HG03025 (cell line): Measurements from ENCODE around the gene OR52B6.
"Not testable (repeated sequence)": the region's sequence is repeated elsewhere in the genome, so short reads cannot be mapped to it uniquely, and the experiment has no call there.

Source experiments
- ATAC-seq: cut with Tn5 transposase; IDR thresholded peaks from one replicate; pipeline ENCODE4 v1.9.1; 2021; ENCODE audit warnings: mild to moderate bottlenecking, moderate library complexity; ENCODE audit not compliant: unreplicated experiment, low FRiP score

Gene OR52B6, protein sequence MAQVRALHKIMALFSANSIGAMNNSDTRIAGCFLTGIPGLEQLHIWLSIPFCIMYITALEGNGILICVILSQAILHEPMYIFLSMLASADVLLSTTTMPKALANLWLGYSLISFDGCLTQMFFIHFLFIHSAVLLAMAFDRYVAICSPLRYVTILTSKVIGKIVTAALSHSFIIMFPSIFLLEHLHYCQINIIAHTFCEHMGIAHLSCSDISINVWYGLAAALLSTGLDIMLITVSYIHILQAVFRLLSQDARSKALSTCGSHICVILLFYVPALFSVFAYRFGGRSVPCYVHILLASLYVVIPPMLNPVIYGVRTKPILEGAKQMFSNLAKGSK

DNA sequence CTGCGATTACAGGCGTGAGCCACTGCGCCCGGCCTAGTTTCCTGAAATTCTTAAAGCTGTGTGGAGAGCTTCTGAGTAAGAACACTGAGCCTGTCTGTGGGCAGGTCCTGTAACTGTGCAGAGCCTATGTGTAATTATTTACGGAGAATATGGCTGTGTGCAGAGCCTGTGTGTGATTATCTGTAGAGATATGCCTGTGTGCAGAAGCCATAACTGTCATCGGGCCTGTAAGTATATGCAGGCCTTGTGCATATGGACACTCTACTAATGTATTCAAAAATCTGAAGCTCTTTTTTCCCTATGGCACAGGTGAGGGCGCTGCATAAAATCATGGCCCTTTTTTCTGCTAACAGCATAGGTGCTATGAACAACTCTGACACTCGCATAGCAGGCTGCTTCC lies at the start of gene OR52B6:
Gene OR52B6, plus strand, starts transcription at position 301 of the 400 bp plus-strand sequence. Its CDS starts 0 bp downstream, at position 301.
- no peak for ATAC-seq

GRCh38 chr11:5531053-5531831 lies 49.4 kb upstream of the OR52B6 start:
- ATAC-seq = no peak

DNA sequence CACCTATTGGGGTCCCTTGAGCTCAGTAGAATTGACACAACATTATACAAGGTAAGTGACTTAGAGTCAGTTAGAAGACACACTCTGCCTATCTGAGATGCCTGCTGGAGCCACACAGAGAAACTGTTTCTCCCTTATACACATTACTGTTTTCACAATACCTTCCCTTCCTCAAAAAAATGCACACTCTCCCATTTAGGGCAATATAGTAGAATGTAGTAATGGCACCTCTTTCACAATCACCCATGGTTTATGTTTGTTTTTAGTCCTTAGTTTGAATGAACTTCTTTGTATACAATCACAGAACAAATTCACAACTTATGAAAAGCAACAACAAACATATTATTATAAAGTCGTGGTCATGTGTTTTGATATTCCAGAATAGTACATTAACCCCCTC lies 46.6 kb upstream of the OR52B6 start:
- no peak for ATAC-seq

DNA sequence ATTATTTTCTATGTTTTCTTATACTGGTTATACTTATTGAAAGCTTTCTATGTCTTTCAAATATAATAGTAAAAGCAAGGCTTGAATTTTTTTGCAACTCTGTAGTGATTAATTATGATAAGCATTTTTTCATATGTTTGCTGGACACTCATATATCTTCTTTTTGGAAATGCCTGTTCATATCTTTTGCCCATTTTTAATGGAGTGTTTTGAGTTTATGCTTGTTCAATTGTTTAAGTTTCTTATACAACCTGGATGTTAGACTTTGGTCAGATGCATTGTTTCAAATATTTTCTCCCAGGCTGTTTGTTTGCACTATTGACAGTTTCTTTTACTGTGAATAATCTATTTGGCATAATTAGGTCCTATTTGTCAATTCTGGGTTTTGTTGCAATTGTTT lies 44.2 kb upstream of the OR52B6 start:
- no peak for ATAC-seq

DNA sequence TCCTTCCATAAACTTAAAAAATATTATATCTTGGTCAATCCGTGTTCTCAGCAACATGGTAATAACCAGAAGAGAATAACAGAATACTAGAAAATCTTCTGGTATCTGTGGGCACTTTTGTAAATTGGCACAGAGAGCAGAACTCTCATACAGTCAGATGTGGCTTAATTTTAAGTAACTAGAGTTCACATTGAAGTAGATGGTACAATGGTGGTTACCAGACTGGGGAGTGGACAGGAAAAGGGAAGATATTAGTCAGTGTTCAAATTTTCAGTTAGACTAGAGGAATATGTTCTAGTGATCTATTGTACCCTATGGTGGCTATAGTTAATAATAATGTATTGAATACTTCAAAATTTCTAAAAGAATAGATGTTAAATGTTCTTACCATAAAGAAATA lies 39.2 kb upstream of the OR52B6 start:
- no peak for ATAC-seq

GRCh38 chr11:5546457-5546856 lies 34.2 kb upstream of the OR52B6 start:
- no peak for ATAC-seq

DNA sequence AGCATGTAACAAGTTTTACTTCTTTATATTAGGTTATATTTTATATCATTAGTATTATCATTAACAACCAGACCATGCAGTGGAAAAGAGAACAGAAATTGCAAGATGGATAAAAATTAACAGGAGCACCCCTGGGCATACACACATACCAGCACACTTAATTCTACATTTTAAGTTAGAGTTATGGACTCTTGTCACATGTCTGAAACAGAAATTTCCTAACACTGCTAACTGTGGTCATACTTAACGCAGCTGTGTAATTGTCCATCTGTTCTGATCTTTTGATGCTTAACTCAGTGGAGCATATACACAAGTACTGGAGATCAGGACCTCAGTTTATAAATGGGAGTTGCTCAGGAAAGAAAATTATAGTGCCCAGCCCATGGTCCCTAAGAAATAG lies 32.7 kb upstream of the OR52B6 start:
- ATAC-seq = no peak

GRCh38 chr11:5548440-5548839 lies 32.2 kb upstream of the OR52B6 start, which contains the start of gene OR52H1:
Gene OR52H1 (minus strand): TSS chr11:5548540. CDS start chr11:5545505, 3,035 bp downstream.
- no peak for ATAC-seq

DNA sequence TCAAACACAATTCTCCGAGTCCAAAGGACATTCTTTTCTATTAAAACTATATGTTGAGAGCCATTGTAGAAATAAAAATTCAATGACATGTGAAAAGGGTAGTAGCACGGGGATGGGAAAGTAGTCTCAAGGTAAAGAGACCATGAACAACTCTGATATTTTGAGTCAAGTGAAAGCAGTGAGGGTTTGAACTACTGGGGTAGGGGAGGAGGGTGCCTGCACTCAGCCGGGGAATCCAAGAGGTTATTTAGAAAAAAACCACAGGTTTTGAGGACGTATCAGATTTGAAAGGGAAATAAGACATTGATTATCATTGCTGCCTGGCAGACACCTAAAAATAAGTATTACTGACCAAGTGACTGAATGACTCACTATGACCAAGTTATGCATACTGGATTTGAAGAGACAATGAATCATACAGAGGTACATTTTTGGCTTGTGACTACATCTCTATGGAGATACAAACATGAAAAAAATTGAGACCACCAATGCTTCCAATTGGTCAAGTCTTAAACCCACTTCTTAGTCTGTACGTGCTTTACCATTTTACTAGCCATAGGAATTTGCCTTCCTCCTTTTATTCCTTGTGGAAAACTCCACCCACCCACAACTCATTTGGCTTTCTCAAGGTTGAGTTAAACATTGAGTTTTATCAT lies 30.1 kb upstream of the OR52B6 start:
- ATAC-seq = no peak

DNA sequence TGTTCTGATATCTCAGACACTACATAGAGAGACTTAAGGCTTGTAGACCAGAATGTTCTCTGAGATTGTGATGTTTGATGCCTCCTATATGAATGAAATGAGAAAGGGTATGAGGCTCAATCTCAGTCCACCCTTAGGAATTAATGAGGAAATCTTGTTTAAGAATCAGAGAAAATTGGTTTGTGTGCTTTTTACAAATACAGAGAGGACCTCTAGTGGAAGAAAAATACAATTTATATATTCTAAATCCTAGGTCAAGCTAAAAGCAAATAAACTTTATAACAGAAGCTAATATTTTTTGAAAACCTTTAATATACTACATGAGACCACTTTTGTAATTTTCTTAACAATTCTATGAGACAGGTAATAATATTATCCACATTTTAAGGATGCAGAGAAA lies 27.3 kb upstream of the OR52B6 start:
- ATAC-seq = no peak

GRCh38 chr11:5556596-5557188 lies 24.0 kb upstream of the OR52B6 start:
- ATAC-seq = no peak

- no peak for ATAC-seq
Observed at GRCh38 chr11:5557751-5558150, 22.9 kb upstream of the OR52B6 start.

GRCh38 chr11:5564259-5565019 lies 16.2 kb upstream of the OR52B6 start:
- no peak for ATAC-seq

- ATAC-seq = no peak
Observed at GRCh38 chr11:5574654-5575053, 6.0 kb upstream of the OR52B6 start.

GRCh38 chr11:5575152-5575551 lies 5.5 kb upstream of the OR52B6 start:
- no peak for ATAC-seq

DNA sequence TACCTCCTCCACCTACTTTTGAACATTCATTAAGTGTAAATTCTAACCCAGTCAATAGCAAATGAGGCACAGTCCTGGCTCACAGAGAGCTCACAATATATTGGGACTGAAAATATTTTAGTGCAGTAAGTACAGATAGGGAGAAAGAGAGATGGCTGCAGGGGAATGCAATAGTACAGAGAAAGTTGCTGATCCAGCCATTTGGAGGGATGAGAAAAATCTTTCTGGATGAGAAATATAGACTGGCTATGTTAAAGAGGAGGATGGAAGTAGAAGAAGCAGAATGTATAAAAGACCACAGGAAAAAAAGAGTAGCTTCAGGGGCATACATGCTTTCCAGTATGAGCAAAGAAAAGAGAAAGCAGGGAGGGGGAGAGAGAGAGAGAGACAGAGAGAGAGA lies 3.6 kb upstream of the OR52B6 start:
- no peak for ATAC-seq

- no peak for ATAC-seq
Observed at GRCh38 chr11:5581014-5581413, 337 bp downstream of the OR52B6 start.

- ATAC-seq = not testable (repeated sequence)
Observed at GRCh38 chr11:5584458-5584857, 3.8 kb downstream of the OR52B6 start.

- not testable (repeated sequence) for ATAC-seq
Observed at GRCh38 chr11:5589906-5590305, 9.2 kb downstream of the OR52B6 start.

- ATAC-seq = no peak
Observed at GRCh38 chr11:5591613-5592012, 10.9 kb downstream of the OR52B6 start.
